HG02938 (cell line): ENCODE data around the gene WDSUB1.
A peak's percentile ranks its signal among the peaks of the same experiment; 100 is the strongest.

Experiments used
- ATAC-seq: cut with Tn5 transposase; IDR thresholded peaks from one replicate; pipeline ENCODE4 v1.9.1; 2021; ENCODE audit warnings: mild to moderate bottlenecking, moderate library complexity; ENCODE audit not compliant: unreplicated experiment

Gene WDSUB1

GRCh38 chr2:159285929-159286708, at the start of gene WDSUB1:
WDSUB1 (minus strand) TSS chr2:159286703; CDS start chr2:159283069, 3,634 bp downstream.
- ATAC-seq: peak; percentile 29

DNA sequence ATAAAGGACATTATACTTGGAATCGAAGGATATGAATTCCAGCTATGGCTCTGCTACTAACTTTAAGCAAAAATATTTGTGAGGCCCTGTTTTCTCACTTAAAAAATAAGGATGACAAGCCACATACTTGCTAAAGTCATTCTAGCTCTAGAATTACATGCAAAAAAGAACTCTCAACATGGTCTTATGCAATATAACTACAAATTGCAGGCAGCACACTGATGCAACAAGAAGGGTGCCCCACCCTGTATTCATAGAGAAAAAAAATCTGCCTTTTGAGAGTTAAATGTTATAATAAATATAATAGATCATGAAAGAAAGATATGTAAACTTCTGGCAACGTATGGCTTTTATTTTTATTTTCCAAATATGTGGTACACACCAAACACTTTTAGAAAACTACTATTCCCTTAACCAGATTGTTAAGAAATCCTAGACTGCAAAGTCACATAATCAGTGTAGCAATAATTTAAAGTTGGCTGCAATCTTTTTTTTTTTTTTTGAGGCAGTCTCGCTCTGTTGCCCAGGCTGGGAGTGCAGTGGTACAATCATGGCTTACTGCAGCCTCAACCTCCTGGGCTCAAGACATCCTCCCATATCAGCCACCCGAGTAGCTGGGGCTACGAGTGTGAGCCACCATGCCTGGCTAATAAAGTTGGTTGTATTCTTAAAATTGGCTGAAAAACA, 40.2 kb upstream of the WDSUB1 start:
- no peak for ATAC-seq

- ATAC-seq: no peak
Measured at GRCh38 chr2:159322419-159322818, 35.9 kb upstream of the WDSUB1 start.

DNA sequence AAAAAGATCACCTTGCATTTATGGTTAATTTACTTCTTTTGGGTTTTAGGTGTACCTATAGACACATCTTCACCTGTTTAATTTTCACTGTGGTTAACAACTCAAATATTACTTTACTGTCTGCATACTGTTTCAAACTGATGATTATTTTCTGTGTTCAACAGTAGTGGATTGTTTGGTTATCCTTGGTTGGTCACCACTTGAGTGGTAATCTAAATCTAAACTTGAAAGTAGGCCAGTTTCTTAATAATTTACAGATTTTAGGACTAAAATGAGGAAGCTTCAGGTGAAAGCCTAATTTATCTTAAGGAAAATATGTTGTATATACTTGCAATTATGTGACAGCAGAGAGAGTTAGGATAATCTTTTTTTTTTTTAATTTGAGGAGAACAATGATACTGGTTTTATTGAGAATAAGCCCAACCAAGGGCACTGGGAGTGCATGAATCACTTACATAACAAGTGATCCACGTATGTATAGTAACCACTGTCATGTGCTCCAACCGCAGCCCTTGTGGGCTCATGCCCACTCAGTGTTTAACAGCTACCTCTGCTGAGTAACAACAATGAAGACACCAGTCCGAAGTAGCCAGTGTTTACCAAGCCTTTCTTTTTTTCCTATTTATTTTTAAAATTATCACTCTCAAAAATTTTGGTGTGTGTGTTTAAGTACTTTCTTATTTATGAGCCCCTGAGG, 31.0 kb upstream of the WDSUB1 start:
- ATAC-seq: peak; percentile 52

DNA sequence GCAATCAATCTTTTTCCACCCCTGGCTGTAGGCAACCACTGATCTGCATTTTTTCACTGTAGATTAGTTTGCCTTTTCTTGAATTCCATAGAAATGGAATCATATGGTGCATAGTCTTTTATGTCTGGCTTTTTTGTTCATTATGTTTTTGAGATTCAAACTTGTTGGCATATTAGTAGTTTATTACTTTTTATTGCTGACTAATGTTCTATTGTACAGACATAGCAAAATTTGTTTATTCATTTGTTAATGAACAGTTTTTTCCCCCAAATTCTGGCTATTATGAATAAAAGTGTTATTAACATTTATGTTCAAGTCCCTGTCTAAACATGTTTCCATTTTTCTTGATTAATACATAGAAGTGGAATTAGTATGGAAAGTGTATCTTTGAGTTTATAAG, 21.4 kb upstream of the WDSUB1 start:
- no peak for ATAC-seq

DNA sequence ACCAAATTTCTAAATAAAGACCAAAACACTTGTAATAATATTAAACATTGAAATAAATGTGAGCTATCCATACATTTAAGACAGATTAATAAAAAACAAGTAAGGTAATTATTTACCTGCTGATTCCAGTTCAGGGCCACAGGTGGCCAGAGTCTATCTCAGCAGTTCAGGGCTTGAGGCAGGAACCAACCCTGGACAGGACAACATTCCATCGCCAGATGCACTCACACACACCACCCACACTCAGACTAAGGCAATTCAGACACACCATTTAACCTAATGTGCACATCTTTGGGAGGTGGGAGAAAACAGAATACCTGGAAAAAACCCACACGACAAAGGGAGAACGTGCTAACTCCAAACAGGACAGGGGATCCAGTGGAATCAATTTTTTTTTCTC, 14.1 kb upstream of the WDSUB1 start:
- ATAC-seq: no peak

DNA sequence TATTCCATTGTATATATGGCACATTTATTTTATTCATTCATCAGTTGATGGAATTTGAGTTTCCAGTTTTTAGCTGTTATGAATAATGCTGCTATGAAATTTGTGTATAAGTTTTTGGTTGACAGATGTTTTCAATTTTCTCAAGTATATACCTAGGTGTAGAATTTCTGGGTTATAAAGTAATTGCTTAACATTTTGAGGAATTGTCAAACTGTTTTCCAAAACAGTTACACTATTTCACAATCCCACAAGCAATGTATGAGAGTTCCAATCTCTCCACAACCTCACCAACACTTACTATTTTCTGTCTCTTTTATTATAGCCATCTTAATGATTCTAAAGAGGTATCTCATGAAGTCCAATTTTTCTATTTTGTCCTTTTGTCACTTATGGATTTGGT, 12.5 kb upstream of the WDSUB1 start:
- no peak for ATAC-seq

DNA sequence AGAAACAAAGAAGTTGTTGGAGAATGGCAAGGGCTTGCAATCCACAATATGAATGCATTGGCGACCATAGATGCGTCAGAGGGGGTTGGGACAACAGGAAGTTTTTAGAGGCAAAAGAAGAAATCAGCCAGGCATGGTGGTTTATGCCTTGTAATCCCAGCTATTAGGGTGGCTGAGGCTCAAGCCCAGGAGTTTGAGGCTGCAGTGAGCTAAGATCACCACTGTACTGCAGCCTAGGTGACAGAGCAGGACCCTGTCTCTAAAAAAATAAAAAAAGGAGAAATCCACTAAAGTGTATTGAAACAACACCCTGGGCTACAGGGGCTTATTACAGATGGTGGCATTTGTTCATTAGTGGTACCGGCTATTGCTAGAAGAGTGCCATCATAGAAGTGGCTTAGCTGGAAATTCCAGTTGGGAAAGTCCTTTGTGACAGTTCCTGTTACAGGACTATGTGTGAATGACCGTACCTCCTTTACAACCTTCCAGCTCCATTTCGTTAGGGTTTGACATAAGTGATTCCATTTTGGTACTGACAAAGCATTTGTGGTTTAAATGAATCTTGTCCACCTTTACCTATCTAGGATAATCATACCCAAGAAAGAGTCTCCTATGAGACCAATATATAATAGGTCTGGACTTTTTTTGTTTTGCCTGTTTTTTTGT, 10.7 kb upstream of the WDSUB1 start:
- ATAC-seq: no peak

DNA sequence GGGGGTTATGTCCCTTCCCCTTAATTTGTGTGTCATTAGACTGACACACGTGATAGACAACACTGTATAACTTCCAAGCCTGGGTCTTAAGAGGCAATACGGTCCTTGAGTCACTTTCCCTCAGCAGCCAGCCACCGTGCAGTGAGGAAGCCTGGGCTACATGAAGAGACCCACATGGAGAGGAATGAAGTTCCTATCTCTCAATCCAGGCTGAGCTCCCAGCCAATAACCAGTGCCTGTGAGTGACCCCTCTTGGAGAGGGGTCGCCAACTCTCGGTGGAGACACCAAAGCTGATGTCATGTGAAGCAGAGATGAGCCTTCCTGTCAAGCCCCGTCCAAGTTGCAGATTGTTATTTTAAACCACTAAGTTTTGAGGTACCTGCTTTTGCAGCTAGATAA, 5.7 kb upstream of the WDSUB1 start:
- ATAC-seq: no peak

GRCh38 chr2:159290289-159290907, 3.9 kb upstream of the WDSUB1 start:
- ATAC-seq: no peak

- no peak for ATAC-seq
Measured at GRCh38 chr2:159287733-159288132, 1.2 kb upstream of the WDSUB1 start.

GRCh38 chr2:159286709-159287441, 372 bp upstream of the WDSUB1 start:
- ATAC-seq: peak; percentile 83

- no peak for ATAC-seq
Measured at GRCh38 chr2:159285433-159285832, 1.1 kb downstream of the WDSUB1 start.

GRCh38 chr2:159283529-159283928, 3.0 kb downstream of the WDSUB1 start:
- ATAC-seq: no peak

DNA sequence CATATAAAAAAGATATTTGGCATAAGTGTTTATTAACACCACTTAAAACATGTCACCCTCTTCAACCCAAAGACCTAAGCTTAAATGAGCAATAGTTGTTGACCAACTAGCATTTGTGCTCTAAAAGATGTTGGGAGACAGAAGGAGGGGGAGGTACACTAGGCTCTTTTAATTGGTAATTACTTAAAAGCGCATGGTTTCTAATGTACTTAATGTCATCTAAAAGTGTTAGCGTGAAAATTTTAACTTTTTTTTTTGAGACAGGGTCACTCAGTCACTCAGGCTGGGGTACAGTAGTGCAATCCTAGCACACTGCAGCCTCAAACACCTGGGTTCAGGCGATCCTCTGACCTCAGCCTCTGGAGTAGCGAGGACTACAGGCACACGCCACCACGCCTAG, 5.5 kb downstream of the WDSUB1 start:
- ATAC-seq: no peak

DNA sequence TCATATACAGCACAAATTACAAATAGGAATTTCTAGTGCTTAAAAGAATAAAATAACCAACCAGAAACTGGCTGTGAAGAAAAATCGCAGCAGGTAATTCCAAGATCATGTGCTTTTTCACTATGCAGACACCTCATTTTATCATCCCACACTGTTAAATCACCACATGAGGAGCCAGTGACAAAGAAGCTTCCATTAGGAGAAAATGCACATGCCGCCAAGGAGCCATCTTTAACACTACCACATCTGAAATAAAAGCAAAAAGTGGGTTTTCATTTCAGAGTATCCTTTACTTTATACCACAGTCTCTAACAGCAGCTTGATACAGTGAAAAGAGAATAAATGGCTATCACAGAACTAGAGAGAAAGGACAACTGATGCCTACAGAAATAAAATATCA, 6.8 kb downstream of the WDSUB1 start:
- ATAC-seq: no peak

- no peak for ATAC-seq
Measured at GRCh38 chr2:159275111-159275510, 11.4 kb downstream of the WDSUB1 start.

GRCh38 chr2:159272156-159272555, 14.3 kb downstream of the WDSUB1 start:
- ATAC-seq: no peak

- ATAC-seq: no peak
Measured at GRCh38 chr2:159270744-159271379, 15.6 kb downstream of the WDSUB1 start.

DNA sequence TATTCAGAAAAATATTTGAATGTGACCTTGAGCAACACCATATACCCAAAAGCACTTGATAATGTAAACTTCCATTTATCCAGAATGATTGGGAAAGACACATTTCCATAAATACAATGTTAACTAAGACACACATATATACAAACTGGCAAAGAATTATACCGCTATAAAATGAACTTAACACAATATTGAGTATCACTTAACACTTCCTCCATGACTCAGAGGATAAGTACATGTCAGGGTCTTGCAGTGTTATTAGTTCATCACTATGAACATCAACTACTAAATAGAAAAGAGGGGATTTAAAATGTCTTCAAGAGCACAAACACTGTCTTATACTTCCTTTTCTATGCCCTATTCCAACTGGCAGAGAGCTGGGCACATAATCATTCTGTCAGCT, 18.6 kb downstream of the WDSUB1 start:
- ATAC-seq: no peak
